ENCODE data around the gene FKBP10. TPM values are rescaled to one million over a fixed set of nuclear protein-coding genes. Genes with fewer than 3 reads are reported as not detected.

The FKBP10 gene
- polyA plus RNA-seq, 1 experiment = 487 TPM

GRCh38 chr17:41777157-41777573 lies 35.6 kb upstream of the FKBP10 start:
- Histone ChIP-seq H3K9me3 (ENCODE audit: control insufficient read depth, insufficient read depth, low read length) (no peaks in the 10 kb centered on the region), H3K4me3 (ENCODE audit: low read depth, low read length) (no peak overlapping the region), H3K27ac (ENCODE audit: low read depth, low read length) (peak overlapping the region; percentile 96), H3K27me3 (ENCODE audit: control insufficient read depth, insufficient read depth, low read length) (no peaks in the 10 kb centered on the region)
- DNase-seq (ENCODE audit: low read depth, low spot score) = no peak
- CTCF ChIA-PET = interaction anchor here (1.6 to 2.5 kb wide), 2 partner anchors 9 to 25 kb away, joined by 12 to 14 read pairs; partner anchors contain the start of gene JUP
- peak; percentile 20; the same call in 1 of the 2 replicates for TF ChIP-seq CTCF (IDR thresholded peaks at IDR 0.05; ENCODE audit: low read depth, low read length)
- POLR2A ChIA-PET = interaction anchor here (0.8 to 1.9 kb wide), 10 partner anchors 9 to 118 kb away, joined by 3 to 27 read pairs (median 4); partner anchors contain the start of genes EIF1, FKBP10, HAP1 and JUP

GRCh38 chr17:41777574-41778188 lies 35.1 kb upstream of the FKBP10 start:
- Histone ChIP-seq H3K4me3 (ENCODE audit: low read depth, low read length) (0 out of 2 replicates have a peak overlapping the region, but pooled peaks have one; percentile 7), H3K27ac (ENCODE audit: low read depth, low read length) (peak overlapping the region; percentile 96)
- POLR2A ChIA-PET = interaction anchor here (0.6 to 1.9 kb wide), 11 partner anchors 9 to 117 kb away, joined by 3 to 27 read pairs (median 4); partner anchors contain the start of genes EIF1, FKBP10, HAP1 and JUP

GRCh38 chr17:41779954-41780353 lies 32.9 kb upstream of the FKBP10 start:
- ChIA-PET CTCF (interaction anchor here (0.6 to 2.8 kb wide), 4 partner anchors 9 to 42 kb away, joined by 3 to 13 read pairs (median 3); no protein-coding TSS in a partner anchor), POLR2A (interaction anchor here (1.1 kb wide), 1 partner anchor 92 kb away, joined by 5 read pairs; the partner anchor contains the start of gene EIF1)
- Histone ChIP-seq H3K4me3 (ENCODE audit: low read depth, low read length) (no peak overlapping the region), H3K27ac (ENCODE audit: low read depth, low read length) (no peak overlapping the region), H3K27me3 (ENCODE audit: control insufficient read depth, insufficient read depth, low read length) (no peaks in the 10 kb centered on the region), H3K9me3 (ENCODE audit: control insufficient read depth, insufficient read depth, low read length) (no peaks in the 10 kb centered on the region)
- no peak for TF ChIP-seq CTCF (IDR thresholded peaks at IDR 0.05; ENCODE audit: low read depth, low read length)
- DNase-seq (ENCODE audit: low read depth, low spot score) = no peak

More at GRCh38 chr17:41777574-41778188, 35.1 kb upstream of the FKBP10 start:
- TF ChIP-seq CTCF (IDR thresholded peaks at IDR 0.05; ENCODE audit: low read depth, low read length) = 0 out of 2 replicates have a peak, but pooled peaks have one; percentile 14
- peak; percentile 90 for DNase-seq (ENCODE audit: low read depth, low spot score)
- Histone ChIP-seq H3K9me3 (ENCODE audit: control insufficient read depth, insufficient read depth, low read length) (no peaks in the 10 kb centered on the region), H3K27me3 (ENCODE audit: control insufficient read depth, insufficient read depth, low read length) (no peaks in the 10 kb centered on the region)
- CTCF ChIA-PET = interaction anchor here (1.6 to 2.5 kb wide), 2 partner anchors 8 to 24 kb away, joined by 12 to 14 read pairs; partner anchors contain the start of gene JUP

- H3K27me3 ChIP-seq (ENCODE audit: control insufficient read depth, insufficient read depth, low read length) = no peaks in the 10 kb centered on the region
- H3K9me3 ChIP-seq (ENCODE audit: control insufficient read depth, insufficient read depth, low read length) = no peaks in the 10 kb centered on the region; the same call in 1 of the 2 replicates
- no peak overlapping the region for H3K27ac ChIP-seq (ENCODE audit: low read depth, low read length)
- no peak for DNase-seq (ENCODE audit: low read depth, low spot score)
- POLR2A ChIA-PET = no interaction called here
- no peak for TF ChIP-seq CTCF (IDR thresholded peaks at IDR 0.05; ENCODE audit: low read depth, low read length)
- no peak overlapping the region for H3K4me3 ChIP-seq (ENCODE audit: low read depth, low read length)
- CTCF ChIA-PET = interaction anchor here (2.8 kb wide), 1 partner anchor 20 kb away, joined by 13 read pairs; no protein-coding TSS in a partner anchor
These were observed 31.2 kb upstream of the FKBP10 start for GRCh38 chr17:41781404-41782110.
